GM03348 (cell line): ENCODE data around the gene R3HDM4.
A peak's percentile ranks its signal among the peaks of the same experiment; 100 is the strongest.
"Not testable (repeated sequence)": the region's sequence is repeated elsewhere in the genome, so short reads cannot be mapped to it uniquely, and the experiment has no call there.

ENCODE experiments used
- DNase-seq: peaks from one replicate; pipeline ENCODE4 v3.0.0; 2012; ENCODE audit warnings: low spot score

R3HDM4 gene

DNA sequence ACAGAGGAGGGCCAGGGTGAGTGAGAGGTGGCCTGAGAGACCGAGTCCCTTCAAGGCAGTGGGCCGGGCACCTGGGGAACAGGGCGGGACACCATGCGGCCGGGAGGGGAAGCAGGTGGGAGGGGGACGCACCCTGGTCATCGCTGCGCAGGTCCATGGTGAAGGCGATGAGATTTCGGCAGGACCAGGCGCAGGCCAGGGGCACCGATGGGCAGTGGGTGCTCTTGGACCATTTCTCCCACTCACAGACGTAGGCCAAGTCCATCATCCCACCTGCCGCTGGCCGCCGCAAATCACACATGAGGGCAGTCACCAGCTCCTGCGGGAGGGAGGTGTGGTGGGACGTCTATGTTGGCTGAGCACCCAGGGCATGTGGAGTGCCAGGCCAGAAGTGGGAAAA, 22.2 kb downstream of the R3HDM4 start:
- DNase-seq = no peak

- DNase-seq = no peak
Measured at GRCh38 chr19:889662-890295, 23.2 kb downstream of the R3HDM4 start.

- DNase-seq = no peak
Measured at GRCh38 chr19:888581-889385, 24.2 kb downstream of the R3HDM4 start.

GRCh38 chr19:887599-887998, 25.4 kb downstream of the R3HDM4 start:
- no peak for DNase-seq

DNA sequence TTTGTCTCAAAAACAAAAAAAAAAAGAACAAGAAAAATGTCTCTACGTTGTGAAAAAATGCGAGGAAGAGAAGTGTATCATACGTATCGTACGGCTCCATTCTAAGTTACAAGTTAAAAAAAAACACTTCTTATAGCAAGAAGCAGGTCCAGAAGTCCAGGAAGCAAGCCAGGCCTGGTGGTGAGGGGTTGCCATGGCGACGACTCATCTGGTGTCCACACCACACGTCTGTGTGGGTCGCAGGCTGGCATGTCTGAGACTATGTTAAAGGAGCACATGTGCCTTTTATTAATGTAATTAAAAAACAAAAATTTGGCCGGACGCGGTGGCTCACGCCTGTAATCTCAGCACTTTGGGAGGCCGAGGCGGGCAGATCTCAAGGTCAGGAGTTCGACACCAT, 25.9 kb downstream of the R3HDM4 start:
- no peak for DNase-seq

DNA sequence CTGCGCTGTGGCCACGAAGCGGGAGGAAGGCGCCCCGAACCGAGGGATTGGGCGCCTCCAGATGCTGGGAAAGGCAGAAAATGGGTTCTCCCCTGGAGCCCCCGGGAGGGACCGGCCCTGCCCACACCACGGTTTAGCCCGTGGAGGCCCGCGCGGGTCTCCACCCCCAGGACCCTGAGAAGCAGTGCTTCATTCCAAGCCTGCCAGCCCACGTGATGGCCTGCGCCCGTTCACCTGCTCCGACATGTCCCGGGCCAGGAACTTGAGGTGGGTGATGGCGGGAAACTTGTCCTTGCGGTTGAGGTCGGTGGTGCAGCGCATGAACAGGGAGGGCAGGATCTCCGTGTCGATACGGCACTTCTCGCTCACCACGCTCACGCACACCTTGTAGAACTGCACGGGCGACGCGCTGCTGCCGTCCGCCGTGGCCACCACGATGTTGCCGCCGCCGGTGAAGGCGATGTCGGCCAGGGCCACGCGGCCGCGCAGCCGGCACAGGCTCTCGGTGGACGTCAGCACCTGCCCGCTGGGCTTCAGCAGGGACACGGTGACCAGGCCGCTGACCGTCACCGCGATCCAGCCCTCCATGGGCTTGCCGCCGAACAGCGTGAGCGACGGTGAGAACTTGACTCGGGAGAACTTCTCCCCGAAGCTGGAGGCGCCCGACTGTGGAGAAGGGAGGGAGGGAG, 27.3 kb downstream of the R3HDM4 start:
- no peak for DNase-seq

- DNase-seq = no peak
Measured at GRCh38 chr19:884420-885211, 28.4 kb downstream of the R3HDM4 start.

DNA sequence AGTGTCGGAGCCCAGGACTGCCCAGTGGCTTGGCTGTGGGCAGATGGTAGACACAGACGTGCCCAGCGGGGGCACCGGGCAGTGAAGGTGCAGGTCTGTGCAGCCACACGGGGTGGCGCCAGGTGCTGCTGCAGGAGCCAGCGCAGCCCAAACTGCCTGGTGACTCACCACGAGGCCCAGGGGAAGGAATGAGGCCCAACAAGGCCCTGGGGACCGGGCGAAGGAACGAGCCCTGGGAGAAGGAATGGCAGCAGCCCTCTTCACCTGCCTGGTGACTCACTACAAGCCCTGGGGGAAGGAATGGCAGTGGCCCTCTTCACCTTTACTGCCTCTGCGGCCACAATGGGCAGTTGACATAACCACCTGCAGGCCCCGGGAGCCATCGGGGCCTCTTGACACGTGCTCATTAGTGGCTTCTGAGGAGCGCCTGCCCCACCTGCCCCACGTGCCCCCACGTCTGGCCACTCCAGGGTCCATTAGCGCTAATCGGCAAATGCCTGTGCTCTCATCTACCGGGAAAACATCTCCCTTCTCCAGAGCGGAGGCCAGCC, 29.3 kb downstream of the R3HDM4 start:
- DNase-seq = no peak

GRCh38 chr19:882871-883497, 30.0 kb downstream of the R3HDM4 start:
- no peak for DNase-seq

DNA sequence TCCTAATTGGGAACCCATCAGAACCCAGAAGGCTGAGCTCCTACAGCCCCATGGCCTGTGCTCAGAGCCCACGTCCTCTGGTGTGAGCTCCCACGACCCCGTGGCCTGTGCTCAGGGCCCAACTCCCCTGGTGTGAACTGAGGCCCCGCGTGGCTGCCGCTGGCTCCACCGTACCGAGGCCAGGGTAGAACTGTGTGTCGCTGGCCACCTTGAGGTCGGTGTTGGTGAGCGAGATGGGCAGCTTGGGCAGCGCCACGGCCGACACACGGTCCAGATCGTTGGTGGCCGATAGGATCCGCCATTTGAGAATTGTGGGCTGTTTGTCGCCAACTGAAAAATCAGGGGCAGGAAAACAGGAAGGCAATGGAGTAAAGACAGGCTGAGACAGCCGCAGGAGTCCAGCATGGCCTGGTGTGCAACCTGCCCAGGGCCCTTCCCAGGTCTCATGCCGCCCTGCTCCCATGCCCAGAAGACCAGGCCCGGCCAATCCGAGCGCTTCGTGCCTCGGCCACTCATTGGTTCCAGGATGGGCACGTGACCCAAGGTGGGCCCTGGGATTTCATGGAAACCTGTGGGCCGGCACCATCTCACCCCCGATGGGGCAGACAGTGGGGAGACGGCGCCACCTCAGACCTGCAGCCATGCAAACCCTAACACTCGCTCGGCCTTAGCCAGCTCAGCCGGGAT, 31.5 kb downstream of the R3HDM4 start:
- no peak for DNase-seq

- no peak for DNase-seq
Measured at GRCh38 chr19:879711-880438, 33.1 kb downstream of the R3HDM4 start.

- DNase-seq = not testable (repeated sequence)
Measured at GRCh38 chr19:878751-879561, 34.1 kb downstream of the R3HDM4 start.

GRCh38 chr19:877992-878660, 34.9 kb downstream of the R3HDM4 start:
- not testable (repeated sequence) for DNase-seq

GRCh38 chr19:876780-877314, 36.2 kb downstream of the R3HDM4 start:
- DNase-seq = no peak

DNA sequence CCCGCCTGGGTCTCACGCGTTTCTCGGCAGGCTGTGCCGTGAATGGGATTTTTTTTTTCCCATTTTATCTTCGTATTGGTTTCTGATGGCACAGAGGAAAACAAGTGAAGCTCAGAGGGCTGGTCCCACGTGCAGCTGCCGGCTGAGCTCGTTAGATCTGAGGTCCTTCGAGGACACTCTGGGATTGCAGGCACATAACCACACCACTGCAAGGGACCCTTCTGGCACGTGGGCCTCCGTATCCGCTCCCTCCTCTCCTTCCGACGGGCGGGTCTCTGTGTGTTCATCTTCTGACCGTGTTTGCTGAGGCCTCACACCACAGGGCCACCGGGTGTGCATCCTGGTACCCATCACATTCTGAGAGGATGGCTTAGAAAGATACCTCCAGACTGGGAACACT, 36.9 kb downstream of the R3HDM4 start:
- no peak for DNase-seq

- DNase-seq = no peak
Measured at GRCh38 chr19:875265-875879, 37.6 kb downstream of the R3HDM4 start.

DNA sequence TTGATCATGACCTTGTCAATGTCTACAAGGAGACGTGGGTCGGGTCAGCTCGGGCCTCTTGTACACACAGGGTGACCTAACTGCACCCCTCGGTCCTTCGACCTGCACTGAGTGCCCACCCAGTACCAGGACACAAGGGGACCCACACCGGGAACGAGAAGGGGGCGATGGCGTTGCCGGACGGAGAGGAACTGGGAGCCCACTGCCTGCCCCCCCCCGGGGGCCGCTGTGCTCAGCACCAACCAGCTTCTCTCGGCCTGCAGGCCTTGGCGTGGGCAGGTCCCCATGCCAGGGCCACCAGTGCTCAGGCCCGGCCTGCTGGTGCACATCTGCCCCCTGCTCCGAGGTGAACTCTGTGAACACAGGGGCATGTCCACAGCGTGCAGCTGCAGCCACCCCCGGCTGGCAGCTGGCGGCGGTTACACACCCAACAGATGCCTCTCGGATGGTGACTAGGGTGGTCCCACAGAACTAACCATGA, 39.4 kb downstream of the R3HDM4 start:
- DNase-seq = no peak

DNA sequence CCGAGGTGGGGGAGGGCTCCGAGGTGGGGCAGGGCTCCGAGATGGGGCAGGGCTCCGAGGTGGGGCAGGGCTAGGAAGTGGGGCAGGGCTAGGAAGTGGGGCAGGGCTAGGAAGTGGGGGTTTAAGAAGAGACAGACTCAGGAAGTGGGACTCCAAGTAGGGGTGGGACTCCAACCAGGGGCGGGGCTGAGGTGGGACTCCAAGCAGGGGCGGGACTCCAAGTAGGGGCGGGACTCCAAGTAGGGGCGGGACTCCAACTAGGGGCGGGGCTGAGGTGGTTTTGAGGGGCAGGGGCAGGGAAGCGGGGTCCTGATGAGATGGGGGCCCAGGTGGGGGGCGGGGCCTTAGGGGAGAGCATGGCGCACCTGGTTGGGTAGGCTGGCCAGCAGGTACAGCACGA, 39.9 kb downstream of the R3HDM4 start:
- peak; percentile 56 for DNase-seq
